ENCODE data around the gene TCFL5.

Gene TCFL5

GRCh38 chr20:62861726-62862336 lies at the start of gene TCFL5:
Gene TCFL5 (minus strand): TSS chr20:62861822. CDS start chr20:62861670, 152 bp downstream.
- peak; percentile 25 to 86 for DNase-seq

GRCh38 chr20:62910777-62911497 lies 49.3 kb upstream of the TCFL5 start:
- DNase-seq = no peak

GRCh38 chr20:62910217-62910766 lies 48.7 kb upstream of the TCFL5 start:
- DNase-seq = no peak

GRCh38 chr20:62908971-62909791 lies 47.6 kb upstream of the TCFL5 start:
- no peak for DNase-seq

- DNase-seq = no peak
Measured at GRCh38 chr20:62907384-62908317, 46.0 kb upstream of the TCFL5 start.

- no peak for DNase-seq
Measured at GRCh38 chr20:62906647-62907375, 45.2 kb upstream of the TCFL5 start.

- no peak for DNase-seq
Measured at GRCh38 chr20:62906209-62906608, 44.6 kb upstream of the TCFL5 start.

- DNase-seq = no peak
Measured at GRCh38 chr20:62905536-62906117, 44.0 kb upstream of the TCFL5 start.

GRCh38 chr20:62902926-62903615 lies 41.4 kb upstream of the TCFL5 start:
- no peak for DNase-seq

GRCh38 chr20:62901891-62902290 lies 40.3 kb upstream of the TCFL5 start:
- DNase-seq = no peak

- DNase-seq = no peak
Measured at GRCh38 chr20:62900692-62901584, 39.3 kb upstream of the TCFL5 start.

- peak; percentile 49 to 71 for DNase-seq
Measured at GRCh38 chr20:62900052-62900691, 38.5 kb upstream of the TCFL5 start.

GRCh38 chr20:62899633-62900051 lies 38.0 kb upstream of the TCFL5 start:
- no peak for DNase-seq

GRCh38 chr20:62898970-62899632 lies 37.5 kb upstream of the TCFL5 start:
- DNase-seq = no peak

- DNase-seq = no peak
Measured at GRCh38 chr20:62898093-62898964, 36.7 kb upstream of the TCFL5 start.

GRCh38 chr20:62897666-62898065 lies 36.0 kb upstream of the TCFL5 start:
- DNase-seq = no peak

- DNase-seq = no peak
Measured at GRCh38 chr20:62896526-62896925, 34.9 kb upstream of the TCFL5 start.

Measured in NCI-H446 (cell line).